ENCODE data around the gene MAP6.
"Not testable (repeated sequence)": the region's sequence is repeated elsewhere in the genome, so short reads cannot be mapped to it uniquely, and the experiment has no call there.

MAP6 gene

GRCh38 chr11:75585293-75585670 is 83.6 kb downstream of the MAP6 start:
- Histone ChIP-seq H3K9me3 (ENCODE audit: low read length) (no peaks in the 10 kb centered on the region), H3K27ac (ENCODE audit: low read depth, low read length, poor library complexity, severe bottlenecking) (no peak overlapping the region), H4K20me1 (ENCODE audit: insufficient read depth, low read length) (no peaks in the 10 kb centered on the region), H3K4me3 (ENCODE audit: low read depth, low read length, poor library complexity, severe bottlenecking) (no peak overlapping the region), H3K79me2 (ENCODE audit: insufficient read depth, low read length) (no peaks in the 10 kb centered on the region), H3K4me2 (ENCODE audit: low read length) (no peak overlapping the region), H3K27me3 (ENCODE audit: insufficient read depth, low read length) (no peaks in the 10 kb centered on the region; the same call in 1 of the 2 replicates), H2AFZ (ENCODE audit: low read length) (no peak overlapping the region), H3F3A (ENCODE audit: insufficient read depth, low read length) (no peaks in the 10 kb centered on the region), H3K4me1 (ENCODE audit: insufficient read depth, low read length, severe bottlenecking) (no peaks in the 10 kb centered on the region), H3K9me2 (ENCODE audit: low read depth, low read length) (no peaks in the 10 kb centered on the region), H3K9ac (ENCODE audit: low read length) (no peak overlapping the region), H3K36me3 (ENCODE audit: insufficient read depth, low read length) (no peaks in the 10 kb centered on the region)
- no peak for TF ChIP-seq CTCF (IDR thresholded peaks at IDR 0.05; ENCODE audit: low read length)
- TF ChIP-seq EZH2 (IDR thresholded peaks at IDR 0.05; ENCODE audit: borderline replicate concordance, low read length): no peak

GRCh38 chr11:75584659-75585292 is 84.1 kb downstream of the MAP6 start:
- H3K9me3 ChIP-seq (ENCODE audit: low read length); H3K9ac ChIP-seq (ENCODE audit: low read length); H3F3A ChIP-seq (ENCODE audit: insufficient read depth, low read length); H3K36me3 ChIP-seq (ENCODE audit: insufficient read depth, low read length); H3K27me3 ChIP-seq (ENCODE audit: insufficient read depth, low read length); H3K4me3 ChIP-seq (ENCODE audit: low read depth, low read length, poor library complexity, severe bottlenecking); H3K79me2 ChIP-seq (ENCODE audit: insufficient read depth, low read length); H2AFZ ChIP-seq (ENCODE audit: low read length); H4K20me1 ChIP-seq (ENCODE audit: insufficient read depth, low read length); H3K27ac ChIP-seq (ENCODE audit: low read depth, low read length, poor library complexity, severe bottlenecking); H3K9me2 ChIP-seq (ENCODE audit: low read depth, low read length); H3K4me2 ChIP-seq (ENCODE audit: low read length); H3K4me1 ChIP-seq (ENCODE audit: insufficient read depth, low read length, severe bottlenecking): not testable (repeated sequence)

GRCh38 chr11:75583718-75584658 is 84.8 kb downstream of the MAP6 start:
- no peak for TF ChIP-seq EZH2 (IDR thresholded peaks at IDR 0.05; ENCODE audit: borderline replicate concordance, low read length)
- TF ChIP-seq CTCF (IDR thresholded peaks at IDR 0.05; ENCODE audit: low read length): no peak
- H3K4me1 ChIP-seq (ENCODE audit: insufficient read depth, low read length, severe bottlenecking): no peaks in the 10 kb centered on the region
- H3K79me2 ChIP-seq (ENCODE audit: insufficient read depth, low read length): no peaks in the 10 kb centered on the region
- H3K36me3 ChIP-seq (ENCODE audit: insufficient read depth, low read length): no peaks in the 10 kb centered on the region
- H3K27me3 ChIP-seq (ENCODE audit: insufficient read depth, low read length): no peaks in the 10 kb centered on the region; the same call in 1 of the 2 replicates
- H3F3A ChIP-seq (ENCODE audit: insufficient read depth, low read length): no peaks in the 10 kb centered on the region
- H2AFZ ChIP-seq (ENCODE audit: low read length): no peak overlapping the region
- H4K20me1 ChIP-seq (ENCODE audit: insufficient read depth, low read length): no peaks in the 10 kb centered on the region
- H3K9ac ChIP-seq (ENCODE audit: low read length): no peak overlapping the region
- no peak overlapping the region for H3K4me3 ChIP-seq (ENCODE audit: low read depth, low read length, poor library complexity, severe bottlenecking)
- no peaks in the 10 kb centered on the region for H3K9me3 ChIP-seq (ENCODE audit: low read length)
- H3K27ac ChIP-seq (ENCODE audit: low read depth, low read length, poor library complexity, severe bottlenecking): no peak overlapping the region
- H3K9me2 ChIP-seq (ENCODE audit: low read depth, low read length): no peaks in the 10 kb centered on the region
- no peak overlapping the region for H3K4me2 ChIP-seq (ENCODE audit: low read length)

All from OCI-LY1 (cell line).